K562 (cell line): ENCODE measurements around the gene FRMD4A. TPM values are rescaled to one million over a fixed set of nuclear protein-coding genes. Genes with fewer than 3 reads are reported as not detected.

Source experiments
- ATAC-seq: fragments of 200-7000 bp; cut with Tn5 transposase; 3 replicates; pipeline ENCODE4 v1.9.1; 2020; ENCODE audit warnings: moderate library complexity
- BruUV-seq: library from RNA; stranded (reverse); fragments of 400-500 nt; replicated peaks from 2 replicates; lab custom pipeline; 2021; lab: Mats Ljungman, UMichigan
- CTCF ChIA-PET: fragments of 300-600 bp; formaldehyde crosslinking; extraction: SDS; loops from one replicate; lab custom pipeline; 2021; ENCODE audit warnings: low intra/inter-chr PET ratio; lab: Yijun Ruan, JAX
- POLR2A ChIA-PET: fragments of 300-600, 350-650 bp; sonication (Branson Sonifier 250); formaldehyde crosslinking; extraction: SDS; loops from one replicate; lab custom pipeline; 2021; ENCODE audit warnings: antibody characterized with exemption, inconsistent platforms; lab: Yijun Ruan, JAX
- DNase-seq, 4 experiments: peaks; one replicate each; pipeline versions ENCODE4 v3.0.0 to v3.0.0-alpha.2; 2011 to 2018; ENCODE audit warnings: low spot score in 3 of 4, mixed read lengths in 3 of 4; ENCODE audit errors: extremely low read depth in 1 of 4
- FAIRE-seq: peaks from 2 replicates; lab custom pipeline; 2011; peaks lifted over from hg19 to GRCh38; lab: Jason Lieb, UNC
- H2AFZ ChIP-seq: 2 replicates; pipeline ENCODE4 v1.6.0; 2011; ENCODE audit warnings: low read depth, low read length, control low read depth, inconsistent platforms
- H3K27ac ChIP-seq: fragments of 200-600 bp; 3 replicates; pipeline ENCODE4 v1.8.0; 2011; ENCODE audit warnings: low read depth, mild to moderate bottlenecking, control low read depth, inconsistent platforms, low read length, moderate library complexity, mixed read lengths; ENCODE audit errors: extremely low read depth
- H3K27me3 ChIP-seq, 2 experiments: fragments of 300-600 bp in 1 of 2; 2 replicates in 1 of 2; 3 replicates in 1 of 2; pipeline versions ENCODE4 v1.6.0 to v1.8.0; 2011; ENCODE audit warnings: inconsistent platforms in 2 of 2, low read length in 2 of 2, mild to moderate bottlenecking in 1 of 2, mixed read lengths in 1 of 2, moderate library complexity in 1 of 2; ENCODE audit not compliant: control insufficient read depth in 2 of 2, insufficient read depth in 2 of 2
- H3K36me3 ChIP-seq: fragments of 300-600 bp; 3 replicates; pipeline ENCODE4 v1.8.0; 2011; ENCODE audit warnings: mild to moderate bottlenecking, low read length, inconsistent platforms; ENCODE audit not compliant: control insufficient read depth, insufficient read depth
- H3K4me1 ChIP-seq, 2 experiments: fragments of 200-600 bp in 1 of 2; replicated peaks in 1 of 2; 2 replicates in 1 of 2; 3 replicates in 1 of 2; pipeline versions ENCODE4 v1.5.1 to v1.8.0; 2011; ENCODE audit warnings: inconsistent platforms in 2 of 2, low read length in 2 of 2, mild to moderate bottlenecking in 1 of 2, mixed read lengths in 1 of 2, moderate library complexity in 1 of 2; ENCODE audit not compliant: control insufficient read depth in 2 of 2, insufficient read depth in 2 of 2
- H3K4me2 ChIP-seq: 2 replicates; pipeline ENCODE4 v1.6.1; 2011; ENCODE audit warnings: low read length, control low read depth, inconsistent platforms, mixed read lengths; ENCODE audit not compliant: insufficient read depth
- H3K4me3 ChIP-seq: fragments of 200-600 bp; sonication (generic), shearing (Covaris generic); 2 replicates; pipeline ENCODE4 v1.5.1; 2016; ENCODE audit warnings: control low read depth, inconsistent platforms
- H3K79me2 ChIP-seq: fragments of 200-600 bp; 3 replicates; pipeline ENCODE4 v1.8.0; 2011; ENCODE audit warnings: low read length, inconsistent platforms; ENCODE audit not compliant: control insufficient read depth, insufficient read depth
- H3K9ac ChIP-seq, 2 experiments: 2 replicates each; pipeline versions ENCODE4 v1.6.0 to v1.6.1; 2011; ENCODE audit warnings: low read depth in 2 of 2, low read length in 2 of 2, control low read depth in 1 of 2, inconsistent platforms in 1 of 2, mild to moderate bottlenecking in 1 of 2, mixed read lengths in 1 of 2; ENCODE audit not compliant: insufficient read depth in 1 of 2
- H3K9me1 ChIP-seq: one replicate; pipeline ENCODE4 v1.6.0; 2011; ENCODE audit warnings: inconsistent platforms, mild to moderate bottlenecking, low read length, moderate library complexity; ENCODE audit not compliant: control insufficient read depth, insufficient read depth
- H3K9me3 ChIP-seq: replicated peaks from 2 replicates; pipeline ENCODE4 v1.5.1; 2011; ENCODE audit warnings: low read depth, low read length, inconsistent platforms; ENCODE audit not compliant: control insufficient read depth, insufficient read depth
- H4K20me1 ChIP-seq: replicated peaks from 2 replicates; pipeline ENCODE4 v1.6.1; 2011; ENCODE audit warnings: low read length, inconsistent platforms, mixed read lengths; ENCODE audit not compliant: control insufficient read depth, insufficient read depth
- CTCF ChIP-seq, 3 experiments: IDR thresholded peaks in 2 of 3; conservative IDR thresholded peaks in 1 of 3; 2 replicates each; pipeline ENCODE4 v1.5.1; 2011 to 2012; ENCODE audit warnings: low read length in 3 of 3, mild to moderate bottlenecking in 3 of 3, control low read depth in 2 of 3, improper control_type of control experiment in 1 of 3, inconsistent platforms in 1 of 3, low read depth in 1 of 3, mixed read lengths in 1 of 3, moderate library complexity in 1 of 3; ENCODE audit not compliant: insufficient read depth in 2 of 3
- ELK1 ChIP-seq: sonication (generic); formaldehyde crosslinking; IDR thresholded peaks from 2 replicates; pipeline ENCODE4 v1.8.1; 2022; ENCODE audit warnings: missing genetic modification reagents
- EP400 ChIP-seq: fragments of 450-650 bp; IDR thresholded peaks from 2 replicates; pipeline ENCODE4 v1.6.1; 2017; ENCODE audit warnings: antibody characterized with exemption, mild to moderate bottlenecking, moderate library complexity
- FOXP1 ChIP-seq: sonication (generic); formaldehyde crosslinking; IDR thresholded peaks from 2 replicates; pipeline ENCODE4 v1.8.0; 2022; ENCODE audit warnings: mild to moderate bottlenecking, missing genetic modification reagents
- MITF ChIP-seq: IDR thresholded peaks from 2 replicates; pipeline ENCODE4 v1.6.1; 2014; ENCODE audit warnings: antibody characterized with exemption
- MYNN ChIP-seq, 2 experiments: sonication (generic); formaldehyde crosslinking in 1 of 2; IDR thresholded peaks; 2 replicates each; pipeline versions ENCODE4 v1.5.0 to v1.6.1; 2016 to 2020; ENCODE audit warnings: antibody characterized with exemption in 1 of 2, missing genetic modification reagents in 1 of 2
- NR3C1 ChIP-seq: sonication (generic); formaldehyde crosslinking; IDR thresholded peaks from 2 replicates; pipeline ENCODE4 v1.8.1; 2022; ENCODE audit warnings: missing genetic modification reagents
- RBM22 ChIP-seq: fragments of 200-400 bp; formaldehyde crosslinking; IDR thresholded peaks from 2 replicates; pipeline ENCODE4 v1.6.1; 2018; ENCODE audit warnings: low read length, low read depth; ENCODE audit not compliant: poor library complexity, severe bottlenecking
- RFX1 ChIP-seq: fragments of 450-650 bp; IDR thresholded peaks from 2 replicates; pipeline ENCODE4 v1.6.1; 2016; ENCODE audit warnings: mild to moderate bottlenecking, moderate library complexity
- SMARCC2 ChIP-seq: fragments of 450-650 bp; IDR thresholded peaks from 2 replicates; pipeline ENCODE4 v1.6.1; 2017; ENCODE audit warnings: antibody characterized with exemption, moderate library complexity, mild to moderate bottlenecking, low read depth
- TCF15 ChIP-seq: fragments of 250-450 bp; sonication (Bioruptor Pico); IDR thresholded peaks from 2 replicates; pipeline ENCODE4 v1.8.0; 2022; ENCODE audit warnings: moderate library complexity, mild to moderate bottlenecking, inconsistent platforms
- TFAM ChIP-seq: fragments of 250-450 bp; sonication (Bioruptor Pico); conservative IDR thresholded peaks from 2 replicates; pipeline ENCODE4 v1.5.0; 2021; ENCODE audit warnings: mild to moderate bottlenecking, moderate library complexity
- XRCC3 ChIP-seq: fragments of 450-650 bp; IDR thresholded peaks from 2 replicates; pipeline ENCODE4 v1.6.1; 2017; ENCODE audit warnings: mild to moderate bottlenecking, moderate library complexity
- XRCC4 ChIP-seq: IDR thresholded peaks from one replicate; pipeline ENCODE4 v1.6.1; 2011; ENCODE audit not compliant: insufficient read depth, insufficient read length; ENCODE audit errors: extremely low read depth
- ZBTB12 ChIP-seq: fragments of 250-450 bp; sonication (Bioruptor Pico); IDR thresholded peaks from 2 replicates; pipeline ENCODE4 v1.4.0; 2020
- ZNF77 ChIP-seq: fragments of 250-450 bp; sonication (Bioruptor Pico); IDR thresholded peaks from 2 replicates; pipeline ENCODE4 v1.5.0; 2020
- WGBS: fragments of 100-300 bp; shearing (Covaris generic); methylation state at CpG from one replicate; pipeline ENCODE4 v1.1.6; 2016; ENCODE audit warnings: low coverage, mixed read lengths; ENCODE audit not compliant: insufficient coverage; ENCODE audit errors: missing lambda C conversion rate; 5-methylcytosine and 5-hydroxymethylcytosine counted together
- in situ Hi-C: fragments of 300-500 bp; cut with MboI; formaldehyde crosslinking; loops from 4 replicates; pipeline ENCODE4 v1.15.0; 2018; ENCODE audit warnings: inconsistent platforms, mixed read lengths
- intact Hi-C: fragments of 100-400 bp; cut with micrococcal nuclease; formaldehyde crosslinking; loops from 2 replicates; pipeline ENCODE4 v1.14.2; 2022
- polyA plus RNA-seq, 8 experiments: library from polyadenylated mRNA; depleted of rRNA in 4 of 8; stranded (reverse) in 5 of 8; unstranded in 3 of 8; fragments of >200 nt; fragmentation: Nextera tagmentation in 2 of 8; fragmentation: Illumina TruSeq in 1 of 8; extraction: Ambion mirVana in 2 of 8; extraction: Trizol in 1 of 8; gene quantifications; 2 replicates each; pipeline versions ENCODE4 v1.2.1 to v1.2.3, GENCODE V29; 2011 to 2014; ENCODE audit warnings: inconsistent platforms in 1 of 8, missing spikeins in 1 of 8
- total RNA-seq, 7 experiments: library from RNA; depleted of rRNA in 6 of 7; stranded (reverse); fragments of >200 nt in 6 of 7; fragmentation: Illumina TruSeq in 2 of 7; extraction: Trizol in 2 of 7; gene quantifications; 2 replicates each; pipeline versions ENCODE4 v1.2.1 to v1.2.3, GENCODE V29; 2011 to 2021; ENCODE audit warnings: low replicate concordance in 1 of 7

Gene FRMD4A
- total and polyA plus RNA-seq, 9 of the 15 experiments (the other 6 are each of a cell fraction or from before 2014, with no cell fraction given): 0.80 to 5.2 (median 3.0) TPM

GRCh38 chr10:14240253-14241189, 90.2 kb downstream of the FRMD4A start:
- Histone ChIP-seq H3K27me3 (peaks cover 7 to 24% of the 10 kb centered on the region in 2 experiments; a peak in 4 of 5 replicates), H3K9me1 (no peaks in the 10 kb centered on the region), H3K4me2 (no peak overlapping the region), H3K4me3 (no peak overlapping the region), H3K79me2 (no peaks in the 10 kb centered on the region), H4K20me1 (no peaks in the 10 kb centered on the region), H3K9me3 (no peaks in the 10 kb centered on the region), H2AFZ (no peak overlapping the region), H3K36me3 (no peaks in the 10 kb centered on the region), H3K4me1 (no peaks in the 10 kb centered on the region), H3K9ac (no peak overlapping the region), H3K27ac (no peak overlapping the region)
- no peak for FAIRE-seq
- under 1% methylated on average over 13 of the region's 13 CpGs for WGBS
- in situ Hi-C loops (no loop called here), intact Hi-C loops (no loop called here)
- BruUV-seq: no TSS peak
- ATAC-seq: no peak
- no peak for DNase-seq
- ChIA-PET POLR2A (interaction anchor here (0.7 kb wide), 1 partner anchor 24 kb away, joined by 3 read pairs; no protein-coding TSS in a partner anchor), CTCF (no interaction called here)
- TF ChIP-seq SMARCC2 (no peak), ELK1 (CRISPR knock-in tag) (no peak), RBM22 (no peak), XRCC3 (no peak), ZNF77 (CRISPR knock-in tag) (no peak), CTCF (IDR thresholded peaks at IDR 0.05 in 2 of 3, conservative IDR thresholded peaks at IDR 0.05 in 1 of 3; ENCODE audit: insufficient read depth in 2 of 3, low read depth in 1 of 3, low read length in 3 of 3) (peak in 1 of 3 experiments; percentile 27; a peak in 2 of 6 replicates), TFAM (CRISPR knock-in tag) (no peak), MITF (no peak), FOXP1 (no peak), RFX1 (peak; percentile 78), NR3C1 (CRISPR knock-in tag) (no peak), EP400 (no peak), MYNN (IDR thresholded peaks at IDR 0.05) (peak; percentile 80), MYNN (CRISPR knock-in tag; IDR thresholded peaks at IDR 0.05) (no peak), TCF15 (no peak), XRCC4 (no peak), ZBTB12 (CRISPR knock-in tag) (no peak)
